HG03558 (cell line): Measurements from ENCODE around the gene SERPINB1.
"Not testable (repeated sequence)": the region's sequence is repeated elsewhere in the genome, so short reads cannot be mapped to it uniquely, and the experiment has no call there.

Experiments
- ATAC-seq: cut with Tn5 transposase; IDR thresholded peaks from one replicate; pipeline ENCODE4 v1.9.1; 2021; ENCODE audit warnings: moderate number of reproducible peaks; ENCODE audit not compliant: unreplicated experiment; ENCODE audit errors: extremely low read depth

Gene SERPINB1

DNA sequence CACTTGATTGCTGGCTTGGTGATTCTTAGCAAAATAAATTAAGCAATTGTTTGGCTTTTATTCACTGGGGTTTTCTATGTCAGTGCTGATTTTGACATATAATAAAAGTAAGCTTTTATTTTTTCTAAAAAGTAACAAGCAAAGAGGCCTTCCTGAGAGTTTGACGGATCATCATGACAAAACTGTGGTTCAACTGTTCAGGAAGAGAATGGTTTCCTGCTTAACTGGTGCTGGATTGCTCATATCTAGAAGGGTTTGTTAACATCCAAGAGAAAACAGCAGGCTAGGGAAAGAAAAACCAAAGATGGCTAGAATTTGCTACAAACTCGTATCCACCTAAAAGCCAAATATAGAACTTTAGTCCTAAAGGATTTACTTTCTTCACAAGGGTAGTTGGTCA, 21.2 kb downstream of the SERPINB1 start:
- no peak for ATAC-seq

DNA sequence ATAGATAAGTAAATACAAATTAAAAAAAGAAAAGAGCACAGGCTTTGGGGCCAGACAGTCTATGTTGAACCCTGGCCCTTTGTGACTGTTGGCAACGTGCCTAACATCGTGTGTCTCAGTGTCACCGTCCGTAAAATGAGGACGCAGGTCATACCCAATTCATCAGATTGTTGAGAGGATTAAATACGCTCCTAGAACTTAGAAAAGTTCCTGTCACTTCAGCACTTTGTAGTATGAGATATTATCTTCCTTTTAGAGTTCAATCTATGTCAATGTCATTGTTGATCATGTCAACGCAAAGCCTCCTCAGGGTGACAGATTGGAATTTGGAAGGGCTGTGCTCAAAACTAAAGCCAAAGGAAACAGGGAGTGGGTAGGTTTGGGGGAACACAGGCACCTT, 21.7 kb downstream of the SERPINB1 start:
- ATAC-seq, result no peak

DNA sequence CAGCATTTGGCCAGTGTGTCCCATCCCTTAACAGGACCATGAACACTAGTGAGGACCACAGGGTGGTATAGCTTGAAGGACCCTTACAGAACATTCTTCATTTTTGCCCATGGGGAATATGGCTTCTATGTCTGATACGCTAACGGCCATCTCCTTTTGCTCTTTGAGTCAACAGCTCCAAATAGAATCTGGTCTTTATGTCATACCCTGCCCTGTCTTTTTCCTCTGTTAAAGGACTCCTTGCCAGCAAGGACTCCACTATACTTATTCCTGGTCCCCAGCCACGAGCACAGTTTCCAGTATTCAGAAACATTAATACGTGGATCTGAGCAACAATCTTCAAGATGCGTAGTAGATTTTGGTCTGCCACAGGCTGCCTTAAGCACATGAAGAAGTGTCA, 22.5 kb downstream of the SERPINB1 start:
- ATAC-seq, result no peak

DNA sequence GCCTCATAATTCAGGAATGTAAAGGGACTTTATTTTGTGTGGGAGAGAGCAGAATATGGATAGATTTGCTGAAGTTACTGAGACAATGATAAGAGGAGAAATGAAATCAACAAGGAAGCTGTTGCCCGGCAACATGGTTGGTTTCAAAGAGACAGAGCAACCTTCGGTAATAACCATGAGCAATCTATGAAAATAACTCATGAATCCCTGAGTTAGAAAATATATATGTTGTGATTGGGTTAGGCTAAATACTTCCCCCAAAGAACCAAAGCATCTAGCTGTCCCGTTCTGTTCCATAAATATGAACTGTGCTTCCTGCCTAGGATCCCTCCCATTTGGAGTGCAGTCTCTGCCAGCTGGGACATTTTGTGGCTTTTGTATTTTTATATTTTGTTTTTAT, 23.1 kb downstream of the SERPINB1 start:
- no peak for ATAC-seq

DNA sequence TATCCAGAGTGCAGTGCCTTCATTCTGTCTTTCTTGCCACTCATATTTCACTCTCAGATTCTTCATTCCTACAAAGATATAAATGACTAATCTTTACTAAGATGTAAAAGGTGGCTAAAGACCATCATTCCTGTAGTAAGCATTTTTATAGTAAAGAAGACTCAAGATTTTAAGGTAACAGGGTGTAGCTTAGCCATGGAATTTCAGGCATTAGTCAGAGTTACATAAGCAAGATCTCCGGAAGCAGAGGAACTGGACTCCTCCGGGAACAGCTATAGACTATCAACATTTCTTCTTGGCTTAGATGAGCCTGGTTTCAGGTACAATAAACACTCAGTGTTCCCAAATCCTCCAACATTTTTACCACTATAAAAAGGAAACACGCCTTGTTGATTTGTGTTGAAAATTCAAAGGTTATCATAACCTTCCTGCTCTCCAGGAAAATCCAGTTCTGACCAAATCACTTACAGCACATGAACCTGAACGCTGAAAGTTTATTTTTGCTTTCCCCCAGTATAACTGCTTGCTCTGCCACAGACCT, 23.7 kb downstream of the SERPINB1 start:
- ATAC-seq, result no peak

DNA sequence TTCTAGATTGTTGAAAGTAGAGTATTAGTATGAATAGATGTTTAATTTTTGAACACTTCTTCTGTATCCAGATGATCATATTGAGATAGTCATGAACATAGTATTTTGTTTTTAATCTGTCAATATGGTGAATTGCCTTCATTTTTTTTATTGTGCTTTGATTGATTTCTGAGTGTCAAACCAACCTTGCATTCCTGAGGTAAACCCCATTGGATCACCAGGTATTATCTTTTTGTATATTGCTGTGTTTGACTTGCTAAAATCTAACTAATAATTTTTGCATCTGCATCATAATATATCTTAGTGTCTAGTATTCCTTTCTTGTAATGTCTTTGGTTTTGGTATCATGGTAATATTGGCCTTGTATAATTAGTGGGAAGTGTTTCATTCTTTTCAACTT, 25.5 kb downstream of the SERPINB1 start:
- no peak for ATAC-seq

DNA sequence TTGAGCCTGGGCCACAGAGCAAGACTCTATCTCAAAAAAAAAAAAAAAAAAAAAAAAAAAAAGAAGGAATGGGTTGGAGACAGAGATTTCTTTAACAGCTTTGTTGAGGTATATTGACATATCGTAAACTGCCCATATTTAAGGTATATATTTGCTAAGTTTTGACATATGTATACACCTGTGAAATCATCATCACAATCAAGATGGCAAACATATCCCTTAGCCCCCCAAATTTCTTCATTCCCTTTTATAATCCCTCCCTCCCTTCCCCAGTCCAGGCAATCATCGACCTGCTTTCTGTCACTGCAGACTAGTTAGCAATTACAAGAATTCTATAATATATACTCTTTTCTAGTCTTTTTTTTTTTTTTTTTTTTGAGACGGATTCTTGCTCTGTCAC, 29.0 kb downstream of the SERPINB1 start:
- ATAC-seq, result no peak

DNA sequence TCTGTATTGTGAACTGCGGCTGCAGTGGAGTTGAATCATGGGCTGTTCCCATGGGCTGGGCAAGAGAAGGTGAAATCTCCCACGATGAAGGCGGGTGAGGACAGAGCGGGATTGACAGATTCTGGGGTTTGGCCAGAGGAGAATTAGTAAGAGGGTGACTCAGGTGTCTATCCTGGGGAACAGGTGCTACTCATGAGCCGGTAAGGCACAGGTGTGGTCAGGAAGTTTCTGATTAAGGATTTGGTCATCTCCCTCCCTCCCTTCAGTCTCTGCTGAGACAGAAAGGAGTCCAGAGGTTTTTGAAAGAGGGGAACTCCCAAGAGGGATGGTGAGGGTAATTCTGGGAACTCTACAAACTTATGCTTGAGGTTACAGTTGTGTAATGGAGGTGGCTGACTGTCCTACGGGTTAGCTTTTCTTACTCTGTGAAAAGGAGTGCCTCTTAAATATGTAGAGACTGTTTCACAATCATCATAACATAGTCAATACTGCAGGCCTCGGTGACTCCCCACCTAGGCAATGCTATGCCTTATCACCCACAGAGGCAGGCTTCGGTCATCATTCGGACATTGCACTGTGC, 31.5 kb downstream of the SERPINB1 start:
- no peak for ATAC-seq

DNA sequence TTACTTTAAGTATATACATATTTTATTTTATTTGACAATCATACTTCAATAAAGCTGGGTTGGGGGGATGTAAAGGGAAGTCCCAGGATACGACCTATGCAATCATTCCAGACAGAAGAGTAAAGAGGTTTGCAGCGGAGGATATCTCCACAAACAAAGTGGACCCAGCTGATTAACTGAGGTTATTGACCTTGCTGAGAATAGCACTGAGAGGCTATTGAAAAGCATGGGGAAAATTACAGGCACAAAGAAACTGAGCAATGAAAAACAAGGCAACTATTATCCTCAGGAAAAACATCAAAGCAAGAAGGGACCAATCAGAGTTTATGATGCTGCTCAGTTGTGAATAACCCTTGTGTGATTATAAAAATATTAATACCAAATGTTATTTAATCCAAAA, 32.6 kb downstream of the SERPINB1 start:
- no peak for ATAC-seq

DNA sequence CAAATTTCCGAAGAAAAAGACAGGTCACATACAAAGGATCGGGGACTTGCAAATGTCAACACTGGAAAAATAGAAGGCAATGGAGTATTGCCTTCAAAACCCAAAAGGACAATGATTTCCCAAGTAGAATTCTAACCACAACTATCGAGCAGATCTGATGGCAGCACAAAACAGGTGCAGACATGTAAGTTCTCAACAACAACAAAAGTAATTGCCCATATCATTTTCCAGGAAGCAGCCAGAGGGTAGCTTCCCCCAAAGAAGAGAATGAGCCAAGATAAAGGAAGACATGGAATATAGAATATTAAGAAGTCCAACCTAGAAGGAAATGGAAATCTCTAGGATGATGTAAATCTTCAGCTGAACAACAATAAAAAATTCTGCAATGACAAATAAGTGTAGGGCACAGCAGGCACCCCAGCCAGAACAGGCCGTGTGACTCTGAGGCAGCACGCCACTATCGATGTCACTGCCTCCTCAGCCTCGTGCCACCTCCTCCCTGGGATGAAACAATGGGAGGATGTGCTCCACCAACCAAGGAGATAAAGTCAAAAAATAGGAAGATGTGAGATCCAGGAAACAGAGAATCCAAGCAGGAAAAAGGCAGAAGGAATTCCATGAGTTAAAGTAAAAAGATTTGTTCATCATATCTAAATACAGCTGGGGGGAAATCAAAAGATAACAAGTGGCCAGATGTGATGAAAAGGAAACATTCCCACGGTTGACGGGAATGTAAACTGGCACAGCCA, 34.1 kb downstream of the SERPINB1 start:
- ATAC-seq, result no peak

DNA sequence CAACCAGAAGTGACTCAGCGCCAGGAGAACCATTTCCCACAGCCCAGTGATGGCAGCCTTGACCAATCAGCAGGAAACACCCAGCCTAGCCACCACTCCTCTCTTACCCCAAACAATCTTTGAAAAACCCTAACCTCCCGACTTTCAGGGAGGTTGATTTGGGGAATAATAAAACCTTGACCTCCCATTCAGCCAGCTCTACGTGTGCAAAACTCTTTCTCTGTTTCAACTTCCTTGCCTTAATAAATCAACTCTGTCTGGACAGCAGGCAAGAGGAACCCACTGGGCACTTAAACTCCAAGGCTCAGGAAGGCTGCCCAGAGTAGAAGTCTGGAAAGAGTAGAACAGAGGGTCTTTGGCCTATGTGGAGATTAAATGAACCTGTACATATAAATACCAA, 35.0 kb downstream of the SERPINB1 start:
- ATAC-seq, result no peak

DNA sequence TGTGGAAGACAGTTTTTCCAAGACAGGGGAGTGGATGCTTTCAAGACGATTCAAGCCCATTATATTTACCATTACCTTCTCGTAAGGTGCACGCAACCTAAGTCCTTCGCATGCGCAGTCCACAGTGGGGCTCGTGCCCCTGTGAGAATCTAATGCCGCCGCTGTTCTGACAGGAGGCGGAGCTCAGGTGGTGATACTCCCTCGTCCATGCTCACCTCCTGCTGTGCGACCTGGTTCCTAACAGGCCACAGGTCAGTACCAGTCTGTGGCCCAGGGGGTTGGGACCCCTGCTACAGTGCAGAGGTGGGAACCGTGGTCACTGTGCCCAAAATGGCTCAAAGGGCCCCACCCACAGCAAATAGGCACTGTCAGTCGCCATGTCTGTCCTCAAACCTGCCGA, 36.6 kb downstream of the SERPINB1 start:
- ATAC-seq, result no peak

DNA sequence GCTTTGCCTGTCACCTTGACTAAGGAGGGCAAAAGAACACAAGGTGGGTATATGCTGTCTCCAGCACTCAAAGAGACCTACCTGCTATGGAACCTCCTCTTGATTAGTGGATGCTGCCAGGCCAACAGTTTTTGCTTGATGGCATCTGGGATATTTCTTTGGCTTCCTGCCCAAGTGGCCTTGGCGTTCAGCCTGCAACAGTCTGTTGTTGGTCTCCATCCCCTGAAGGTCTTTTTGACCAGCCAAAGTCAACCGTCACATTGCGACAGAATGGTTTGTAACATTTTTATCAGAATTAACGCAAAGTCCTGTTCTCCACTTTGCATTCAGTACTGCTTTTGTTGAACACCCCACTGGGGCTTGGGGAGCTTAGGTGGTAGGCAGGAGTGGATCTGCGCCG, 37.1 kb downstream of the SERPINB1 start:
- ATAC-seq, result no peak

DNA sequence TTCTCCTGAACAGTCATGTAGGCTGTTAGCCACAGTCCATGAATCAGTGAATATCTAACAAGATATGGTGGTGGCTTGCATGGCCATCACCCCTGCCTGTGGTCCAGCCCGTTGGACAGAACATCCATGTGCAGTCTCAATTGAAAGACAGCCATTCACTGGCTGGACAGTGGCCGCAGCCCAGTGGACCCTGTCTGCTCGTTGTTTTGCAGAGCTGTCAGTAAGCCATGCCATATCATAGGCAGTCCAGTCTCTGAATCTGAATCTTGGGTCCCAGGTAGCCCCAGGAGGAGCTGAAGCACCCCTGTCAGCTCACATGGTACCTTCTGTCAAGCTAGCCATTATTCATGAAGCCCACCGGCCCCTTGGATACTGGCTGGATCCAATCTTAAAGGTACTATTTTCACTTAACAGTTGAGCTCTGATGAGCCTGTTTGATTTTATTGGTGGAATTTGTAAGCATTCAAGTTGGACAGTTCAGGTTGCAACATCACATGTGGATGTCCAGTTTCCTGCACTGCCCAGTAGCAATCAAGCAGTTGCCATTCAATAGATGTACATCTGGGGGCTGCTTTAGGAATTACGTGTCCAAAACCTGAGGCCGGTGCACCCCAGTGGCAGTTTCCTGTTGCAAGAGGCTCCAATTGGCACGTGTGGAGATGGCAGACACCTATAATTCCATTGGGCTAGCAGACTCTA, 37.8 kb downstream of the SERPINB1 start:
- no peak for ATAC-seq

DNA sequence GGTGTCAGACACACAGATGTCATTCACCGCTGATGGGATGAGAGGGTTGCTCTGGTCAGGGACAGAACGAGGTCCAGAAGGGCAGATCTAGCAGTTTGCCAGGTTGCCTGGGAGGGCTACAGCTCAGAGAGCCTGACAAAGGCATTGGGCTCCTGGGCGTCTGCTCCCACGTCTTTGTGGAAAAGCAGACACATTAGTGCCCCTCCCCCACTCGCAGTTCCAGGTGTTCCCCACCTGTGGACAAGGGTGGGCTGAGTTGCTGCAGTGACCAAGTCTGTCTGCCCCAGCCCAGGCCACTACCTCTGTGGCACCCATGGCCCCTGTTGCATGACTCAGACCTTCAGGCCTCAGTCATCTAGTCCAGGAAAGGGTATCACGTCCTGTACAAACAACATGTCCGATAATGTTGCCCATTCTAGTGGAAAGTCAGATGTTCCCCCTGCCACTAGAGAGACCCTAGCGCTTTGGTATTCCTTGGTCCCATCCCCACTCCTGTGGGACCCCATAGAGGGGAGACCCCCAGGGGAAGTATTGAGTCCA, 39.1 kb downstream of the SERPINB1 start:
- no peak for ATAC-seq

DNA sequence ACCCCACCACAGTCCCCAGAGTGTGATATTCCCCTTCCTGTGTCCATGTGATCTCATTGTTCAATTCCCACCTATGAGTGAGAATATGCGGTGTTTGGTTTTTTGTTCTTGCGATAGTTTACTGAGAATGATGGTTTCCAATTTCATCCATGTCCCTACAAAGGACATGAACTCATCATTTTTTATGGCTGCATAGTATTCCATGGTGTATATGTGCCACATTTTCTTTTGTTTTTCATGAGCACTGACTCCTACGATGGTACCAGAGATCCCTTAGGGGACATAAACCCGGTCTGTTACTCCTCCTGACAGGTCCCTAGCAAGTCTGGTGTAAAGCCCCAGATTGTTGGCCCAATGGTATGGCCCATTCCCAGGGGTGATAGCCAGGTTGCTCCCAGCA, 40.0 kb downstream of the SERPINB1 start:
- ATAC-seq, result not testable (repeated sequence)

DNA sequence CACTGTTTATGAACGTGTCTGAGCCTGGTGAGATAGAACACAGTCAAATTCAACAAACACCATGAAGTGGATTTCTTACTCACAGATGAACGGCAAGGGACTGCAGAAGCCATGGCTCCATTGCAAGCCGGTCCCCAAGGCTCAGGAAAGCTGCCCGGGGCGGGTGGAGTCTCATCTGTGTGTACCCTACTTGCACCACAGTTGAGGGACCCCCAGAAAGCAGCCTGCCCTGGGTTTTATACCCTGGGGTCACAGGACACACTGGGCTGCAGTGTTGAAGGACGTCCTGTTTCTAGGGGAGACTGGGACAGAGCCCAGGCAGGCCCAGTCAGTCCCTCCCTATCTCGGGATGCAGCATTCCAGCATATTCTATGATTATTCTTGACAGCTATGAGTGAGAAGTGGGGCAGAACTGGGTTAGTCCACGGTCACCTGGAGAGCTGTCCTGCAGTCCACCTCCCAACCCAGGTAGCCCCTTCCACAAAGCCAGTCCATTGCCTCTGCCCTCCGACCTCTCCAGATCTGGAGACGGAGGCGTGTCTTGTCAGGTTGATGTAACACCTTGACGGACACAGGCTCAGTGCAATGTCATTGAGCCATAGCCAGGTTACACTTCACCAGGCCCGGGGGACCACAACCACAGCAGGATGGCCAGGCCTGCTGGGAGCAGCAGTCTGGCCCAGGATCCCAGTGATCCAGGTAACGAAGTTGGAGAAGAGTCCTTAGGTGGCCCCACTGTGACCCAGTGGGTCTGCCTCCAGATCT, 40.9 kb downstream of the SERPINB1 start:
- no peak for ATAC-seq

DNA sequence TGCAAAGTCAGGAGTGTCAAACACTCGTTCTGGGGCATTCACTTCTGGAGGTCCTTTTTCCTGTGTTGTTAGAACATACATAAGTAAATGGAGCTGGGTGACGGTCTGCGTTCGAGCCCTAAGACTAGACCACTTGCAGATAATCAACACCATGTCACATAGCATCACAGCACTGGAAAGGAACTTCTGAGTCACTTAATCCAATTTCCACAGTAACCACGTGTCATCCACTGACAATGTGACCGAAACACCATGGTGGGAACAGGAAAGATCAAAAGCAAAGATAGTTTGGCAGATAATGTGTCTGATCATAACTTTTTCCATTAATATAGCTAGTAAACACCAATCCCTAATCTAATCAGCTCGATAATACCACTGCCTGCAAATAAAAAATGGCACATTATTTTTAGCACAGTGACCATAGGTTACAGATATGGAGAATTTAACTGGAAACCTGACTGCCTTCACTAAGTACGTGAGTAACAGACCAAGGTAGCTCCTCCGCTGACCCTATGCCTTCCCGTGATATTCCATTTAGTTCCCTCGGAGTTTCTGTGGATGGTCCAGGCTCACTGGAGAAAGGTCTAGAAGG, 41.6 kb downstream of the SERPINB1 start:
- ATAC-seq, result no peak

DNA sequence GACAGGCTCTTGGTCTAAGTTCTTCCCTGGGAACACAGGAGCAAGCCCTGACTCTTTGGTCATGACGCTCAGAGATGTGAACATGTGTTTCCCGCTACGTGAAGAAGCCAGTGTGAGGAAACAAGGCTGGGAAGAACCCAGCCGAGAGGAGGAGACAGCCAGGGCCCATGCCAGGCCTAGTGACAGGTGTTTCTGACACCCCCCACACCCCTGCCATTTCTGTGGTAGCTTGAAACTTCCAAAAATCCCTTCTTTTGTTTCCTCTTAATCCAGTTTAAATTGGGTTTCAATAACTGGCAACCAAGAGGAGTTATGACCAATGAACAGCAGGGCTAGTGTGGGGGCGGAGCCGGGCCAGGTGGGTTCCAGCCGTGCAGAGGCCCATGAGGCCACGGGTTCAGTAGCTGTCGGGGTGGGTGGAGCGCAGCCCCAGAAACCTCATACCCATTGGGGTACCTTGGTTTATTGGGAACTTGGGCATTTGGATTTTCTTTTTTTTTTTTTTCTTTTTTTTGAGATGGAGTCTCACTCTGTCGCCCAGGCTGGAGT, 43.0 kb downstream of the SERPINB1 start:
- no peak for ATAC-seq

DNA sequence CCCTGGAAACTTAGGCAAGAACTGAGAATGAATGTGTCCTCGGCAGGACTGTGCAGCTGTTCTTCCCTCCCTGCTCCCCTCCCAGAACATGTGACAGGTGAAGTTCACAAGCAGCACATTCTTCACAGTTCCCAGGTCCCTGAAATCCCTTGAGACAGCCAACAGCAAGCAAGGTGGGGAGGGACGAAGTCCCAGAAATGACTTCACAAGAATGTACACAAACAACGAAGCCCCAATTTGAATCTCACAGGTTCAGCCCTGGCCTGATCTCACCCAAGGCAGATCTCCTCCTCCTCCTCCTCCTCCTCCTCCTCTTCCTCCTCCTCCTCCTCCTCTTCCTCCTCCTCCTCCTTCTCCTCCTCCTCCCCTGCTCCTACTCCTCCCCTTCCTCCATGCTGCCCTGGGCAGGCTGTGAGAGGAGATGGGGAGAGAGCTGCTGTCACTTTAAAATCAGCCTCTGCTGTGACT, 44.1 kb downstream of the SERPINB1 start:
- no peak for ATAC-seq
